Measurements from ENCODE around the gene SLC8A1.

Gene SLC8A1

GRCh38 chr2:40466935-40467572, 15.2 kb upstream of the SLC8A1 start:
- ChIA-PET POLR2A (no interaction called here), CTCF (interaction anchor here (1.0 kb wide), 1 partner anchor 18 kb away, joined by 3 read pairs; no protein-coding TSS in a partner anchor)
- no peak overlapping the region for H3K4me3 ChIP-seq (ENCODE audit: low read depth, low read length)
- DNase-seq (ENCODE audit: low read depth, low spot score), result no peak
- no peak for TF ChIP-seq CTCF (IDR thresholded peaks at IDR 0.05; ENCODE audit: insufficient read depth, low read length, missing control alignments)

- H3K4me3 ChIP-seq (ENCODE audit: low read depth, low read length), result no peak overlapping the region
- POLR2A ChIA-PET, result no interaction called here
- CTCF ChIA-PET, result interaction anchor here (1.0 kb wide), 1 partner anchor 17 kb away, joined by 3 read pairs; no protein-coding TSS in a partner anchor
- no peak for DNase-seq (ENCODE audit: low read depth, low spot score)
- no peak for TF ChIP-seq CTCF (IDR thresholded peaks at IDR 0.05; ENCODE audit: insufficient read depth, low read length, missing control alignments)
These were observed 14.5 kb upstream of the SLC8A1 start for GRCh38 chr2:40466332-40466906.

DNA sequence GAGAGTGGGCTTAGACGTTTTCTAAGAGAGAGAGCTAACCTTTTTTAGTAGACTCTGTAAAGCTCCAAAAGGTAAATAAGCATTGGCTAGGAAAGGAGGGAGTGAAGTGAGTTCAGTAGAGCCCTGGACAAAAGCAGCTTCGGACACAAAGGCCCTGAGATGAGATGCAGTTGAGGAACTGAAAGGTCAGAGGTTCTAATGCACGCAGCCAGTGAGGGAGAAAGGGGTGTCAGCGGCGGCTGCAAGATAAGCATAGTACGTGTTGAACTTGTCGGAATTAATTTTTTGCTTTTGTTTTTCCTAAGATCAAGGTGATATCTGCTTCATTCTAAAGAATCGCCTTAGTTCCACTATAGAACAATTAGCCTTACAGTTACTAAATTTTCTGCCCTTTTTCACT, 11.2 kb upstream of the SLC8A1 start:
- ChIA-PET POLR2A (no interaction called here), CTCF (interaction anchor here (0.8 kb wide), 1 partner anchor 15 kb away, joined by 3 read pairs; no protein-coding TSS in a partner anchor)
- no peak for TF ChIP-seq CTCF (IDR thresholded peaks at IDR 0.05; ENCODE audit: insufficient read depth, low read length, missing control alignments)
- DNase-seq (ENCODE audit: low read depth, low spot score), result no peak
- H3K4me3 ChIP-seq (ENCODE audit: low read depth, low read length), result no peak overlapping the region

DNA sequence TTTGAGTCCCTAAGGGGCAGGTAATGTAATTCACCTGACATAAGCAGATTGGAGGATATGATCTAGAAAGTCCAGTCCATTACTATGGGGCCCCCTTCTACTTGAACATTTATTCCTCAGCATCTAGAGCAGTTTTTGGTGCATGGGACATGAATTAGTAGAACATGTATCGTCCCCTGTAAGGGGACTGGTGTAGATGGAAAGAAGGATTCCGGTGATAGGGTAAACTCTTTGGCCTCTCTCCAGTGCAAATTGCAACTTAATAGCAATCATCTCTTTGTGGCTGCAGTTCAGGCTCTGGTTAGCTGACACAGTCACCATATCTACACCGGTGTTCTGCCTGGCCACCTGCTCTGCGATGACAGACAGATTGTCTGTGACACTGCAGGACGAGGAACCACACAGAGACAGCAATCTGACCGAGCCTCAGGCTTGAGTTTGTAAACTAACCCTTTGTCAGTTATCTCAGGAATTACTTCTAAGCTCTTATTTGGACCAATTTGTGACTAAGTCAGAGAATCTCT, 6.4 kb upstream of the SLC8A1 start:
- CTCF ChIA-PET, result interaction anchor here (0.6 to 1.8 kb wide), 5 partner anchors 8 to 213 kb away, joined by 3 to 7 read pairs (median 4); no protein-coding TSS in a partner anchor
- no peak for TF ChIP-seq CTCF (IDR thresholded peaks at IDR 0.05; ENCODE audit: insufficient read depth, low read length, missing control alignments)
- POLR2A ChIA-PET, result interaction anchor here (0.6 kb wide), 1 partner anchor 509 kb away, joined by 4 read pairs; no protein-coding TSS in a partner anchor
- DNase-seq (ENCODE audit: low read depth, low spot score), result no peak
- H3K4me3 ChIP-seq (ENCODE audit: low read depth, low read length), result no peak overlapping the region

DNA sequence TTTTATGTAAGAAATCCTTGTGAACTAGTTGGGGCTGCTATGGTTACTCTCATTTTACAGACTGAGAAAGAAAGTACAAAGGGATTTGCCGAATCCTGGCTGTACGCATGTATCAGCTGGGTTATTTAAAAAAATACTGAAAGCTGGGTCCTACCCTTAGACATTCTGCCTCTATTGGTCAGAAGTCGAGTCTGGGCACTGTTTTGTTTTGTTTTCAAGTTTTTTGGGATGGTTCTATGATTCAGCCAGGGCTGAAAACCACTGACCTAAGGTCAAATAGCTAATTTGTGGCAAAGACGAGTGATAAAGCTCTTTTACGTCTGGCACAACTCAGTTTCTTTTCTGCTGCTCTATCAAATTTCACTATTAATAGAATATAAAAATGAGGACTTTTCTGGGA, 5.9 kb upstream of the SLC8A1 start:
- DNase-seq (ENCODE audit: low read depth, low spot score), result no peak
- ChIA-PET POLR2A (no interaction called here), CTCF (interaction anchor here (0.7 to 1.8 kb wide), 2 partner anchors 10 to 212 kb away, joined by 3 to 7 read pairs; no protein-coding TSS in a partner anchor)
- no peak for TF ChIP-seq CTCF (IDR thresholded peaks at IDR 0.05; ENCODE audit: insufficient read depth, low read length, missing control alignments)
- H3K4me3 ChIP-seq (ENCODE audit: low read depth, low read length), result peak overlapping the region; percentile 1; the same call in 1 of the 2 replicates

DNA sequence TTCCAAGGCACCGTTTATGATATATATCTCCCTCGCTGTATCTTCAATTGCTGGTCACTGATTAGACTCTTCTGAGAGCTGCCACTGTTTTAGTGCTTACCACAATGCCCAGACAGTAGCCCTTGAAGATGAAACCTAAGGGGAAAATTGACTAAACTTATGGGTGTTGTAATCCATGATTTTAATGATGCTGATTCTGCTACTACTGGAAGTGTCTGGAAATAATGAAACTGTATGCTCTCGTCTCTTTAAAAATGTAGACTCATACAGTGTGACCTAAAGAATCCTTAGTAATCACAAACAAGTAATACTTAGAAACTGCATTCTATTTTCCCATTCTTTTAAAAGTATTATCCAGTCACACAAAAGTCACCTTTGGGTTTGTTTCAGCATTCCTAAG, 5.5 kb upstream of the SLC8A1 start:
- no peak for DNase-seq (ENCODE audit: low read depth, low spot score)
- ChIA-PET CTCF (interaction anchor here (1.8 kb wide), 1 partner anchor 9 kb away, joined by 7 read pairs; no protein-coding TSS in a partner anchor), POLR2A (no interaction called here)
- H3K4me3 ChIP-seq (ENCODE audit: low read depth, low read length), result no peak overlapping the region
- no peak for TF ChIP-seq CTCF (IDR thresholded peaks at IDR 0.05; ENCODE audit: insufficient read depth, low read length, missing control alignments)
